Stimulated activated CD8-positive, alpha-beta memory T cell treated with anti-CD3 and anti-CD28 coated beads, Interleukin-12 subunit alpha, Interleukin-12 subunit beta, amount 100 ng/mL, for 4 hours (primary cell): ENCODE data around the gene SLC29A4.

Experiments
- DNase-seq: peaks from one replicate; pipeline ENCODE4 v3.0.0-alpha.2; 2020; ENCODE audit warnings: low read depth

The SLC29A4 gene

GRCh38 chr7:5354460-5355232 lies 71.9 kb downstream of the SLC29A4 start:
- DNase-seq = no peak
